HCT116 (cell line): ENCODE results near the gene LDAH.

Experiments used
- EZH2 ChIP-seq: fragments of 200-600 bp; sonication (generic); IDR thresholded peaks from 2 replicates; pipeline ENCODE4 v1.6.1; 2017; ENCODE audit warnings: antibody characterized with exemption, mixed run types
- JUND ChIP-seq: IDR thresholded peaks from 2 replicates; pipeline ENCODE4 v1.6.1; 2012
- POLR2A ChIP-seq: IDR thresholded peaks from 2 replicates; pipeline ENCODE4 v1.7.0; 2011; ENCODE audit warnings: borderline replicate concordance; ENCODE audit not compliant: insufficient read depth, insufficient read length; ENCODE audit errors: extremely low read depth

- TF ChIP-seq JUND (no peak), EZH2 (no peak), POLR2A (no peak)
These were observed 155.8 kb downstream of the LDAH start for GRCh38 chr2:20667151-20667530.
